IPS DF 4.7 (cell line): ENCODE measurements around the gene TTLL9.
"Not testable (repeated sequence)": the region's sequence is repeated elsewhere in the genome, so short reads cannot be mapped to it uniquely, and the experiment has no call there.

Experiments
- DNase-seq: peaks from one replicate; pipeline ENCODE4 v3.0.0-alpha.2; 2013; ENCODE audit warnings: low spot score; ENCODE audit errors: extremely low read depth

TTLL9 gene

DNA sequence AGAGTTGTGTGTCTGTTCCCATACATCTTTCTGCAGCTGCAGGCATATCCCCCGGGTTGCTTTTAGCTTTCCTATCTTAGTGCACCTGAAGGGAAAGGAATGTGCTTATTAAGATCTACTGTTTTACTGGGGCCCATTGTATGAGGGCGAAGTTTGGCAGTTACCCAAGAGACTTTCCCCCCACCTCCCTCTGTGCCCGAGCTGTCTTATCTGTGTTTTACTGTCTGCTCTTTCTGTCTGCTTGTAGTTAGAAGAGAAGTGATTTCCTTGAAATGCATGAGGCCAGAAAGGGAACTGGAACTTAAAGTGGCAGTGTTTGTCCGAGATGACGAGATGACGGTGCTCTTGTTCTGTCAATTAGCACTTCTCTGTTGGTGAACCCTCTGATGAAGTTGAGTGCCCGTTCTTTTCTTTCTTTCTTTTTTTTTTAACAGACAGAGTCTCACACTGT, 47.6 kb downstream of the TTLL9 start:
- DNase-seq, result not testable (repeated sequence)

GRCh38 chr20:31918466-31919105, 48.2 kb downstream of the TTLL9 start:
- DNase-seq, result no peak

DNA sequence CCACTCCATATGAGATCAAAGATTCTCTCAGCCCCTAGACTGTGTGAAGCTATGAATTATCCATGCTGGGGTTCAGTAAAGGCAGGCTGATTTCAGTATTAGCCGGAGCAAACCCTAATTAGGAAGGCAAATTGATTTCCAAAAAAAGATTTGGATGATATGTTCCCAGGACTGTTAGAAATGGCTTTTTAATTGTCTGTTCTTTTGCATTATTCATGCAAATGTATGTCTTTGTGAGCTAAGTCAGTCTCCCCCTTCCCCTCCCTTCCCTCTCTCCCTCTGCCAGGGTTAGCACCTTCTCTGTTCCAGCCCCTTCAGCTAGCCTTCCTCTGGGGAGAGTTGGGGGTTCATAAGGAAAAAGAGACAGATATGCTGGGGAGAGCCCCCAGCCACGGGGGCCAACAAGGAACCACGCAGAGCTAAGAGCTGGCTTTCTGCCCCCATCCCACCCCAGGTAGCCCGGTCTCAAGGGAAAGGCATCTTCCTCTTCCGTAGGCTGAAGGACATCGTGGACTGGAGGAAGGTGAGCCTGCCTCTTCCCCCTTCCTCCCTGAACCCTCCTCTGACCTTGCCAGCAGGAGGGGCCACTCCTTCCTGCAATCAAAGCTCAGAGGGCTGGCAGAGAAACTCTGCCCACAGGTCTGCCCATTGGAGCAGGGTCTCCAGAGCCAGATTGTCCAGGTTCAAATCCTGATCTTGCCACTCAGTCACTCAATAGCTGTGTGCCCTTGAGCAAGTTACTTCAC, 49.1 kb downstream of the TTLL9 start:
- no peak for DNase-seq

DNA sequence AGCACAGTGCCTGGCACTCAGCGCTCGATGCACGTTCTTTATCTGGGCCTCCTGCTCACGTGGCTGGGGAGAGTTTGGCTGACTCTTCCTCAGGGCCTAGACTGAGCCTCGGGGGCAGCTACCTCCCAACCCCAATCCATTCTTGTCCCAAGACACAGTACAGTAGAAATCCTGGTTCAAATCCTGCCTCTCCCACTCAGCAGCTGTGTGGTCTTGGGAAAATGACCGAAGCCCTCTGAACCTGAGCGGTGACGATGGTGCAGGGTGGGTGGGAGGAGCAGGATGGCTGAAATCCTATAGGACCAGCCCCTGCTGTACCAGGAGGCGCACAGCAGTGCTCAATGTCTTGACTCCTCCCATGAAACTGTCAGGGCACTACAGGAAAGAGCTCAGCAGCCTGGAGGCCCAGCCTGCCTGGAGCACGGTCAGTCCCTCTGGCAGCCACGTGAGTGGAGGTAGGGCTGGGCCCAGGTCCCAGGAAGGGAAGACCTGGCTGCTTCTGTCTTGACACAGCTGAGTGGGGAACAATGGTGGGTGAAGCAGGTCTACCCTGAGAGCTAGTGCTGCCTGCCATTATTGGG, 49.9 kb downstream of the TTLL9 start:
- DNase-seq, result no peak

- not testable (repeated sequence) for DNase-seq
Observed at GRCh38 chr20:31921480-31921879, 51.0 kb downstream of the TTLL9 start.

DNA sequence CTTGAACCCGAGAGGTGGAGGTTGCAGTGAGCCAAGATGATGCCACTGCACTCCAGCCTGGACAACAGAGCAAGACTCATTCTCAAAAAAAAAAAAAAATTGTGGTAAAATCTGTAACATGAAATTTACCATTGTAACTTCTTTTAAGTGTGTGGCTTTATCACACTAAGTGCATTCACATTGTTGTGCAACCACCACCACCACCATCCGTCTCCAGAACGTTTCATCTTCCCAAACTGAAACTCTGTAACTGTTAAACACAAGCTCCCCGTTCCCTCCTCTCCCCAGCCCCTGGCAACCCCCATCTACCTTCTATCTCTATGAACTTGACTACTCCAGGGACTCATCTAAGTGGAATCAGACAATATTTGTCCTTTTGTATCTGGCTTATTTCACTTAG, 51.7 kb downstream of the TTLL9 start:
- DNase-seq, result no peak

- no peak for DNase-seq
Observed at GRCh38 chr20:31922588-31922987, 52.2 kb downstream of the TTLL9 start.

DNA sequence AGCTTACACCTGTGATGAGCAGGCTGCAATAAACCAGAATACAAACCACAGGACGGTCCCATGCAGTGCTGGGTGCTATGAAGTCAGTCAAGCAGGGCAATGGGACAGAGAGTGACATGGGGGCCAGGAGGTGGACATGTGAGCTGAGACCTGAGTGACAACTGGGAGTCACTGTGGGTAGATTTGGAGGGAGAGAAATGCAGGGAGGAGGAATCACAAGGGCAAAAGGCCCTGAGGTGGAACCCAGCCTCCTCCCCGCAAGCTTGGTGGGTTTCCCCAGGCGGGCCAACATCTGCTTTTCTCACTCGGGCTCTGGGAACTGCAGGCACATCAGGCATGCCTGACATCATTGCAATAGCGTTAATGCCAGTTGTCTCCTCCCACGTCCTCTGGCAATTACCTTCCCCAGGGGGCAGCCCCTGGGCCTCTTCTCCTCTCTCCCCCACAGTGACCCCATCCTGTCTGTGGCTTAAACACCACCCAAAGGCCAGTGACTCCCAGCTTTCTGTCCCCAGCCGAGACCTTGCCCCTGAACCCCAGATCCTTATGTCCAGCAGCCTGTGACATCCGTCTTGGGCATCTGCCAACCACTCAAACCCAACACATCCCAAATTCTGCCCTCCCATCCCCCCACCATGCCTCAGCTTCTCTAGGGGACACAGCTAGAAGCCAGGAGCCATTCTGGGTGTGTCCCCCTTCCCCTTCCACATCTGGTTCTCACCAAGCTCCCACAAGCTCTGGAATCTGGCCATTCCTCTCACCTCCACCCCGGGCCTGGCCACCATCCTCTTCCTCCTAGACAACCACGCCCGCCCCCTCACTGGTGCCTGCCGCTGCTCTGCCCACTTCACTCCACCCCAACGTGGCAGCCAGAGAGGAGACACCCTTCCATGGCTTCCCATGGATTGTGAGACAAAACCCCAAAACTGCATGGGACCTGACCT, 53.2 kb downstream of the TTLL9 start:
- DNase-seq, result no peak

DNA sequence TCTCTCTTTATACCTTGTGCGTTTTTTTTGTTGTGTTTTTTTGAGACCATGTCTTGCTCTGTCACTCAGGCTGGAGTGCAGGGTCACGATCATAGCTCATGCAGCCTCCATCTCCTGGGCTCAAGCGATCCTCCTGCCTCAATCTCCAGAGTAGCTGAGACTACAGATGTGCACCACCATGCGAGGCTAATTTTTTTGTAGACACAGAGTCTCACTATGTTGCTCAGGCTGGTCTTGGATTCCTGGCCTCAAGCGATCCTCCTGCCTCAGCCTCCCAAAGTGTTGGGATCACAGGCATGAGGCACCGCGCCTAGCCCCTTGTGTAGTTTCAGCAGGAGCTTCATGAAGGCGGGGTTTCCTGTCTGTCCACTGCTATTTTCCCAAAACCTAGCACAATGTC, 54.1 kb downstream of the TTLL9 start:
- DNase-seq, result no peak

DNA sequence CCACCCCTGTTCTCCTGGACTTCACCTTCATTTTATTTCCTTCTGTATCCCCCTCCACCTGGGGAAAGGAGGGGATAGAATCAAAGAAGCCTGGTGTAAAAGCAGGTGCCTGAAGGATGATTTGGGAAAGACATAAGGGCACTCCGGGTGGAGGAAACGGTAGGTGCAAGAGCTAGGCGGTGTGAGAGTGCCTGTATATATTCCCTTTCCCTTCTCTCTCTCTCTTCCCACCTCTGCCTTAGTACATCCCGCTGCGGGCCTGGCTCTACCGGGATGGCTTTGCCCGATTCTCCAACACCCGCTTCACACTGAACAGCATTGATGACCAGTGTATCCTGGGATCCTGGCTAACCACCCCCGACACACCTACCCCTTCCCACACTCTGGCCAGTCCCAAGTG, 55.2 kb downstream of the TTLL9 start:
- DNase-seq, result no peak

DNA sequence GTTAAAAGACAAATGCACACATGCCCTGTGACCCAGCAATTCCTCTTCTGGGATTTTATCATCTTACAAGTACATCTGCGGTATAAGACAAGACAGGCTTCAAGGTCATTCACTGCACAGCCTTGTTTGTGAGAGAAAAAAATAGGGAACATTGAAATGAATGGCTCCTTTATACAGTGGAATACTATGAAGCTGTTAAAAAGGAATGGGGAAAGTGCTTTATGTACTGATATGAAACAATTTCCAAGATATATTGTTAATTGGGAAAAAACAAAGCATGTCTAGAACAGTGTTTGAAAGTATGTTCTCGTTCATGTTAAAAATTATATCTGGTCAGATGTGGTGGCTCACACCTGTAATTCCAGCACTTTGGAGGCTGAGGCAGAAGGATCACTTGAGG, 56.1 kb downstream of the TTLL9 start:
- DNase-seq, result no peak

DNA sequence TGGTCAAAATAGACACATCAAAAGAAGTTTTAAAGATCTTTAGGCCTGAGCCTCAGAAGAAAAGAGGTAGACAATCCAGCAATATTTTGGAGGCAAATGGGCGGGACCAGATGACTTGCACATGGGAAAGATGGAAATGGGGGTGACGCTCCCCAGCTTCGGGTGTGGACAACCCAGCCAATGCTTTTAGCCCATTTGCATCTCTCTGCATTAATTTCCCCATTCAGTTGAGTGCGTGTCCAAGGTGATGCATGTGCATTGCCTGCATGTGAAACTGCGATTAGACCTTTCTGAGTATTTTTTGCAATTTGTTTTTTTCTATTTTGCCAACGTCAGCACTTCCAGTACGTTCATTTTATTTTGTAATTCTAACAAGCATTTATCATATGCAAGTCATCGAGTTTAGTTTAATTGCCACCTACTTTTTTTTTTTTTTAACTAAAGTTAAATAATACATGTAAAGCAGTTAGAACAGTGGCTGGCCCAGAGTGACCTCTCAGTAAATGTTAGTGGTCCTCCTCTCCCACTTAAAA, 57.3 kb downstream of the TTLL9 start:
- no peak for DNase-seq

DNA sequence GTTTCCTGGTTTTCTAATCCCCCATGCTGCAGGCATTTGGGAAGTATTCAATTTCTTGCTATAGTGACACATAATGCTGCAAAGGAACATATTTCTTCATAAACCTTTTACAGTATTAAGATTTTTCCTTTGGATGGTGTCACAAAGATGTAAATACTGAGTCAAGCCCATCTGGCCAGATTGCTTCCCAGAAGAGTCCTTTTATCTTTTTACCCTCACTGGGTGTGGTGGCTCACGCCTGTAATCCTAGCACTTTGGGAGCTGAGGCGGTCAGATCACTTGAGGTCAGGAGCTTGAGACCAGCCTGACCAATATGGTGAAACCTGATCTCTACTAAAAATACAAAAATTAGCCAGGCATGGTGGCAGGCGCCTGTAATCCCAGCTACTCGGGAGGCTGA, 59.2 kb downstream of the TTLL9 start:
- DNase-seq, result not testable (repeated sequence)

GRCh38 chr20:31930779-31931178, 60.3 kb downstream of the TTLL9 start:
- no peak for DNase-seq

DNA sequence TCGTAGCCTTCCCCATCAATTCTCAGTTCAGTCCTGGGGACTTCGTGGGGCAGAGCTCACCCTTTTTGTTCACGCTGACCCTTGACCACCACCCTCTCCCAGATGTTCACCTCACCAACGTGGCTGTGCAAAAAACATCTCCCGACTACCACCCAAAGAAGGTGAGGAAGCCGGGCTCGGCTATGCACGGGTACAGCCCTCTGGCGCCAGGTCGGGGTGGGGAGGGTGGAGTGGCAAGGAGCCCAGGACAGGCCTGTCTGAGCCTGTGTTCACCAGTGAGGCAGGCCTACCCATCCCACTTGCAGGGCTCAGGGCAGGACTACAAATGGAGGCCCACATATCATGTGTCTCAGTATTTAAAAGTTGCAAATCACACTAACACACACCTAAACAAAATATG, 63.3 kb downstream of the TTLL9 start:
- no peak for DNase-seq

DNA sequence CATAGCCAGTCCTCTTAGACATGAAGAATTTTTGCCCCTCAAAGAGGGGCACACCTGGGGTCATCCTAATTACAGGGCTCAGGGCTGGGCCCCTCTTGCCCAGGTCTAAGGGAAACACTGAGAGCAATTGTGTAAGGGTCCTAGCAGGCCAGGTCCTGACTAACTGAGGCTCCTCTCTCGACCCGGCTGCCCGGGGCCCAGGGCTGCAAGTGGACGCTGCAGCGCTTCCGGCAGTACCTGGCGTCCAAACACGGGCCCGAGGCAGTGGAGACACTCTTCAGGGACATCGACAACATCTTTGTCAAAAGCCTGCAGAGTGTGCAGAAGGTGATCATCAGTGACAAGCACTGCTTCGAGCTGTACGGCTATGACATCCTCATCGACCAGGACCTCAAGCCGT, 64.1 kb downstream of the TTLL9 start:
- no peak for DNase-seq

DNA sequence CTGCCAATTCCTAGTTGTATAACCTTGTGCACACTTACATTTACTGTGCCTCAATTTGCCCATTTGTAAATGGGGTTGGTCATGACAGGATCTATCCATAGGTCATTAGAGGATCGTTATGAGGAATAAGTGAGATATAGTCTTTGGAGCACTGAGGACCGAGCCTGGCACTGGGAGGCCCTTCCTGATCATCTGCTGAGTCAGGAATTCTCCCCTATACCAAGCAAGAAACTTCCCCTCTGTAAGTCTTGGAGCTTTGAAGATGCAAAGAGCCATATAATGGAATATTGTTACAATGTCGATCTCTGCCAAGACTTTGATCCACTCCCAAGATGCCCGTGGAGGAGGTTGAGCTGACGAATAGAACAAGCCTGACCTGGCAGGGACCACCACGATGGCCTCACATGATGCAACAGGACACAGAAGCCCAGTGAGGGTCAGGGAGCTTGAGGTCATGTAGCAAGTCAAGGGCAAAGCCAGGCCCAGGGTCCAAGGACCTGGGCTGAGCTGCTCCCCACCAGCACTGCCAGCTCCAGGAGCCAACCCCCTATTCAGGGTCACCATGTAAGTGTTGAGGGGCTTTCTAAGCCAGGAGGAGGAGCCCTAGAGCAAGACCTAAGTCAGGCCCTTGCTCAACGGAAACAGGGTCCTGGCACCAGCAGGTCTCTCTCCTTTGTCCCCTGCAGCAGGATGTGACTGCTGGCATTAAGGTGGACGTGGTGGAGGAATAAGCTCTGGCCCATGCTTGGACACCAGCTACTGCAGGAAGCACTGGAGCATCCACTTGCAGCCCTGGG, 64.7 kb downstream of the TTLL9 start:
- DNase-seq, result peak; percentile 41

- no peak for DNase-seq
Observed at GRCh38 chr20:31936420-31936819, 66.0 kb downstream of the TTLL9 start.

- DNase-seq, result no peak
Observed at GRCh38 chr20:31937820-31938219, 67.4 kb downstream of the TTLL9 start.

GRCh38 chr20:31939661-31940060, 69.2 kb downstream of the TTLL9 start:
- DNase-seq, result no peak

DNA sequence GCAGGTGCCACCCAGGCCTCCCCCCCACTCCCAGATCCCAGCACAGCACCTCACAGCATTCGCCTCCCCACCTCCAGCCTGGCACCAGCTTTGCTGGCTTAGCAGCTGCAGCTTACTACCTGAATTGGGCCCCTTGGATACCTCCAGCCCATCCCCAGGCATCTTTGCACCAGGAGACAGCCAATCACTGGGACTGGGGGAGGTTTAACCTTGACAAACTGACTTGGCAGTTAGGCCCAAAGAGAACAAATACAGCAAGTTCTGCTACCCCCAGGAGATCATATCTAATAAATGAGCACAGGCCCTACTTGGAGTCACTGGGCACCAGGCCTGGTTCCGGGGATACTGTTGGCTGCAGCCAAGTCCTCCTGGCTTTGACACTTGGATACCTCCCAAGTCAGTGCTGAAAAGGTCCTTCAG, 72.6 kb downstream of the TTLL9 start:
- no peak for DNase-seq
